Stimulated activated effector memory CD8-positive, alpha-beta T cell treated with anti-CD3 and anti-CD28 coated beads, Interleukin-12 subunit alpha, Interleukin-12 subunit beta, amount 100 ng/mL, for 72 hours (primary cell): ENCODE data around the gene SLC25A45.

Source experiments
- ATAC-seq: fragments of 150-1000 bp; cut with Tn5 transposase; 2 replicates; pipeline ENCODE4 v1.10.0; 2021
- DNase-seq, 2 donors: peaks; one replicate each; pipeline ENCODE4 v3.0.0; 2021 to 2022; ENCODE audit warnings: low spot score in 2 of 2
- H3K27ac Mint-ChIP-seq: one replicate; pipeline ENCODE4 v1.8.0; 2022; ENCODE audit warnings: mild to moderate bottlenecking, mixed read lengths
- H3K36me3 Mint-ChIP-seq: one replicate; pipeline ENCODE4 v1.8.0; 2022; ENCODE audit warnings: mild to moderate bottlenecking, mixed read lengths
- H3K4me1 Mint-ChIP-seq: one replicate; pipeline ENCODE4 v1.8.0; 2022; ENCODE audit warnings: mixed read lengths
- H3K4me3 Mint-ChIP-seq: one replicate; pipeline ENCODE4 v1.8.0; 2022; ENCODE audit warnings: mild to moderate bottlenecking, mixed read lengths
- H3K9me3 Mint-ChIP-seq: one replicate; pipeline ENCODE4 v1.8.0; 2022; ENCODE audit warnings: mixed read lengths

Gene SLC25A45

DNA sequence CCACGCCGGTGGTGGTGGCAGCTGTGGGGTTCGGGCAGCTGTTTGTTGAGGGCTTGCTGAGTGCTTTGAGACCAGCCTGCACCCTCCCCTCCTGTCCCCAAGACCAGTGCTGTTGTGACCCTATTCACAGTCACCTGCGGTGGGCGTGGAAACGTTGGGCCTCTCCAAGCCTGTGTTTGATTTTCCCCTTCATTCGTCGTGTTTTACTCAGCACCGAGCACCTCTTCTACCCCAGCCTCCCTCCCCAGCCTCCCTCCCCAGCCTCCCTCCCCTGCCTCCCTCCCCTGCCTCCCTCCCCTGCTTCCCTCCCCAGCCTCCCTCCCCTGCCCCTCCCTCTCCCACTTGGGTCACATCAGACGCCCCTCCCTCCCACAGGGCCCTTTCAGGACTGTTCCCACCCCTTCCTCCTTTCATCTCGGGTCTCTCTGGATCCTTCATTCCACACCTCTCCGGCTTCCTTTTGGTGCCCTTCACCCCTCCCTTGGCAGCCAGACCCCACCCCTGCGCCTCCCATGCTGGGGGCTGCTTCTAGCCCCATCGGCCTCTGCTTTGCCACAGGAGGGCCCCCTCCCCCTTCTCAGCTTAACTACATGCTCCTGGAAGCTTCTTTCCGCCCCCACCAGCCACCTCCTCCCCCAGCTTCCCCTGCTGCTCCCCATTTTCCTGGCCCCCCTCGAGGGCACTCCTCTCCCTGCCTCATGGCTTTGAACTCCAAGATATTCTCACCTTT lies 18.8 kb upstream of the SLC25A45 start:
- Mint-ChIP-seq H3K4me1 (peaks cover 14% of the 10 kb centered on the region), H3K4me3 (no peak overlapping the region), H3K36me3 (peaks cover 92% of the 10 kb centered on the region), H3K9me3 (no peaks in the 10 kb centered on the region), H3K27ac (peak overlapping the region; percentile 65)
- ATAC-seq (no peak), DNase-seq (no peak)

DNA sequence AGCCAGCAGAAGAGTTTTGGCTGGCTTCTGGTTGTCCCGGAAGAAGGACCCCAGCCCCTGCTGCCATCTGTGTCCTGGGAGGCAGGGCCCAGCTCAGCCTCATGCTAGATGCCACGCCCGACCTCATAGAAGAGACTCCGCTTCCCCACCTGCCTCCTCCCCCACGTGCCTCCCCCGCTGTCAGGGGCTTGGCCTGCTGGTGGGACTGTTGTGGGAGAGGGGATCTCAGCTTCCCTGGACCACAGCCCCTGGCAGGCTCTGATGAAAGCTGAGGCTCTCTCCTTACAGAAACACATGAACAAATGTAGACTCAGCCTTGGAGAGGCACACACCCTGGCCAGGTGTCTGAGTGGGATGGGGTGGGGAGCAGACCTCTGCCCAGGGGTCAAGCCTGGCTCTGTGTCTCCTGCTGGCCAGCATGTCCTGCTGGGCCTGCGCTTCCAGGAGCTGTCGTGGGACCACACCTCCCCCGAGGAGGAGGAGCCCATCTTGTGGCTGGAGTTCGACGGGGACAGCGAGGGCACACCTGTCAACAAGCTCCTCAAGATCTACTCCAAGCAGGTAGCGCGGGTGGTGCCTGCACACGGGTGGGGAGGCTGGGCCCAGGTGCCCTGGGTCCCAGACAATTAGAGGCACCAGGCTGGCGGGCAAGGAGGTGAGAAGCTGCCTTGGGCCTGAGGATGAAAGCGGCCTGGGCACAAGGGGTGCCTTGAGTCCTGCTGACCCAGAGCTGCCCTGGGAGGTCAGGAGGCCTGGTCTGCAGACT lies 18.0 kb upstream of the SLC25A45 start:
- H3K9me3 Mint-ChIP-seq, result no peaks in the 10 kb centered on the region
- DNase-seq (no peak), ATAC-seq (no peak)
- H3K4me1 Mint-ChIP-seq, result peaks cover 19% of the 10 kb centered on the region
- peak overlapping the region; percentile 52 for H3K27ac Mint-ChIP-seq
- H3K4me3 Mint-ChIP-seq, result no peak overlapping the region
- peaks cover 89% of the 10 kb centered on the region for H3K36me3 Mint-ChIP-seq

DNA sequence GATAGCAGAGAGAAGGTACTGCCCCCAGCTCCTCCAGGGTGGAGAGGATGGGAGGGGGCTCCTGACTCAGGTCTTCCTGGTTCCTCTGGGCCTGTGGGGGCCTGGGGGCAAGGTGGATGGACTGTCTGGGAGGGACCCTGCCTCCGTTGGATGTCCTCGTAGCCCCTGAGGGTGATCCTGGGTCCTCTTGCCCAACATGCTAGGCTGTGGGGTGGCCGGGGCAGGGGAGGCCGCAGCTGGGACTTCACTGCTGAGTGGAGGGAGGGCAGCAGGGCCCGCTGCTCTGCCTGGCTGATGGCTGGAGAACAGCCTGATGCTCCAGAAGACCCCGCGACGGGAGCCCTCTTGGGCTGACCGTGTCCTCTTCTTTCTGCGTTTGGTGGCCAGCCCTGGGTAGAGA lies 17.4 kb upstream of the SLC25A45 start:
- Mint-ChIP-seq H3K27ac (peak overlapping the region; percentile 74), H3K36me3 (peaks cover 85% of the 10 kb centered on the region), H3K9me3 (no peaks in the 10 kb centered on the region), H3K4me3 (no peak overlapping the region), H3K4me1 (peaks cover 19% of the 10 kb centered on the region)
- ATAC-seq (no peak), DNase-seq (no peak)

DNA sequence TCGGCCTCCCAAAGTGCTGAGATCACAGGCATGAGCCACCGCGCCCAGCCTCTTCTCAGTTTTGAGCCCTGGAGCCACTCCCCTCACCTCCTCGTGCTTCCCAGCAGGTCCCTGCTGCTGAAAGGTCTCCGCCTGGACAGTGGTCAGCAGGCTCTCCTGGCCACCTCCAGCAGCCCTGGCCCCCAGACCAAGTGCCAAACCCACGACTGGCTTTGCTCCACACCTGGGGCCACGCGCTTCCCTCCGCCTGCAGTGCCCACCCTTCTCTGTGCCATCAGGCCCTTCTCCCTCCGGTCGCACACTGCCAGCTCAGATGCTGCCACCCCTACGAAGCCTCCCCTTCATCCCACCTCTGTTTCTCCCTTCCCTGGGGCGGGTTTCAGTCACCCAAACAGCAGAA lies 16.8 kb upstream of the SLC25A45 start:
- ATAC-seq, result no peak
- no peaks in the 10 kb centered on the region for H3K9me3 Mint-ChIP-seq
- peaks cover 85% of the 10 kb centered on the region for H3K36me3 Mint-ChIP-seq
- peak overlapping the region; percentile 74 for H3K27ac Mint-ChIP-seq
- H3K4me3 Mint-ChIP-seq, result no peak overlapping the region
- H3K4me1 Mint-ChIP-seq, result peaks cover 19% of the 10 kb centered on the region
- no peak for DNase-seq

DNA sequence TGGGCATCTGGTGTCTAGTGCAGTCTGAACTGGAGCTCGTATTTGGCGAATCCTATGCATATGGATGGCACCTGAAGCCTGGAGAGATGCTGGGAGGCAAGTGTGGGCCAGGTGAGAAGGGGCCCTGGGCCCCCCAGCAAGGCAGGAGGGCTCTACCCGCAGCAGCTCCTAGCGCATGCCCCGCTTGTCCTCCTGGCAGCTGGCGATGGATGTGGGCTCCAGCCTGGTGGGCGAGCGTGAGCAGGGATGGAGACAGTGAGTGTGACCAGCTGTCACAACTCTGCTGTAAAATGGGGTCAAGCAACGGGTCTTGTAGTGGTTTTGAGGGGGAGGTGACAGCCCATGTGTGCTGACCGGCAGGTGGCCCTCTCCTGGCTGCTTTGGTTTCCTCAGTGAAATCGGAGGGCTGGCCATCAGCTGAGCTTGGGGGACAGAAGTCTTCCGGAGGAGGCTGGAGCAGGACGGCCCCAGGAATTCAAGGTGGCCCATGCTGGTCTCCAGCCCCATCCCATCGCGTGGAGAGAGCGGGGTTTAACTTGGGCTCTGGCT lies 16.0 kb upstream of the SLC25A45 start:
- ATAC-seq (no peak), DNase-seq (no peak)
- Mint-ChIP-seq H3K9me3 (no peaks in the 10 kb centered on the region), H3K4me1 (peaks cover 19% of the 10 kb centered on the region), H3K4me3 (no peak overlapping the region), H3K27ac (no peak overlapping the region), H3K36me3 (peaks cover 81% of the 10 kb centered on the region)

DNA sequence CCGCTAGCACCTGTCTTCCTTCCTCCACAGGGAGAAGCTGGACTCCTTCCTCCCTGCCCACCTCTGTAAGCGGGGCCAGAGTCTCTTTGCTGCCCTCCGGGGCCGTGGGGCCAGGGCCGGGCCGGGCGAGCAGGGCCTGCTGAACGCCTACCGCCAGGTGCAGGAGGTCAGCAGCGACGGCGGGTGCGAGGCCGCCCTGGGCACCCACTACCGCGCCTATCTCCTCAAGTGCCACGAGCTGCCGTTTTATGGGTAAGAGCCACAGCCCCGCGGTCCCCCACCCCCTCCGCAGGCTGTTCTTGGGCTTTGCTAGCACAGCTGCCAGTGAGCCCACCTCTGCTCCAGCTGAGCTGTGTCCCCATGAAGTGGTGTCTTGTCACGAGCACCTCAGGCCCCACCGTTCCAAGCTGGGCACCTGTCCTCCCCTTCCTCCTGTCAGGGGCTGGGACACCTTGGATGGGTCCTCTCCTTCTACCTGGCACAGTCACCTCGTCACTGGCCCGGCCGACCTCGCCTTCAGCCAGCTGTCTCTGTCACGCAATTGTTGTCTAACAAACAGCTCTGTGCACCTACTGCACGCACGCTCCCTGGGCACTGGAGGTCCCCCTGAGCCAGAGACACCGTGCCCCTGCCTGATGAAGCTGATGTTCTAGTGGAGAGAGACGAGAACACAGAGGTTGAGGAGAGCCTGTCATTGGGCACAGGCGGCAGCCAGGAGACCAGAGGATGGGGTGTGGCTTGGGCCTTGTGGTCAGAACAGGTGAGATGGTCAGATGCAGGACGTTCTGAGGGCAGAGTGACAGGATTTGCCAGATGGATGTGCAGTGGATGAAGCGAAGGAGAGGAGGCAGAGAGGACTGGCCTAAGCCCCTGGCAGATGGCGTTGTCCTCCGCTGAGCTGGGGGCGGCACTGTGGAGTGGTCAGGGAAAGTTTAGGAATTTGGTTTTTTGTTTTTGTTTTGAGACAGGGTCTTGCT lies 14.6 kb upstream of the SLC25A45 start:
- DNase-seq (no peak), ATAC-seq (no peak)
- peaks cover 69% of the 10 kb centered on the region for H3K36me3 Mint-ChIP-seq
- no peaks in the 10 kb centered on the region for H3K9me3 Mint-ChIP-seq
- no peak overlapping the region for H3K4me3 Mint-ChIP-seq
- H3K27ac Mint-ChIP-seq, result peak overlapping the region; percentile 75
- peaks cover 29% of the 10 kb centered on the region for H3K4me1 Mint-ChIP-seq

DNA sequence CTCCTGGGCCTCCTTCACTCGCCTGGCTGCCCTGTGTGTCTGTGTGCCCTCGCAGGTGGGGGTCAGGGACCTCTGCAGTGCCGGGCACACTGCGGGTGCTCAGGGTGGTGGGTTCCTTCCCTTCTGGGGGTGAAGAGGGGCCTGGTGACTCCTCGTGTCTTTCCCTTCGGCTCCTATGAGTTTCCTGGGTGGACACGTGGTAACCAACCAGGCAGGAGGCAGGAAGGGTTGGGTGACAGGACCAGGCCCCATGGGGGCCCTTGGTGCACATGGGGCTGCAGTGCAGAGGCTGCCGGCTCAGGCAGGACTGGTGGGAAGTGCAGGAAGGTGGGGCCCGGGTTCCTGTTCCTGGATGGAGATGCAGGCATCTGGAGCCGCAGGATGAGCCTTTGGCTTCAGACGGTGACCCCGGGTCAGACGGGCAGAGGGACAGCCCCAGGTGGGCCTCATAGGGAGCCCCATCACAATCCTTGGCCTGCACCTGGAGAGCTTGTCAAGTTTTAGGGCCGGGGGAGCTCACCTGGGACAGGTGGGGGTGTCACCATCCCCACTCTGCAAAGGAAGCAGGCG lies 13.6 kb upstream of the SLC25A45 start:
- no peaks in the 10 kb centered on the region for H3K9me3 Mint-ChIP-seq
- peak overlapping the region; percentile 52 for H3K27ac Mint-ChIP-seq
- no peak for ATAC-seq
- no peak overlapping the region for H3K4me3 Mint-ChIP-seq
- DNase-seq, result no peak
- H3K4me1 Mint-ChIP-seq, result peaks cover 35% of the 10 kb centered on the region
- peaks cover 71% of the 10 kb centered on the region for H3K36me3 Mint-ChIP-seq

DNA sequence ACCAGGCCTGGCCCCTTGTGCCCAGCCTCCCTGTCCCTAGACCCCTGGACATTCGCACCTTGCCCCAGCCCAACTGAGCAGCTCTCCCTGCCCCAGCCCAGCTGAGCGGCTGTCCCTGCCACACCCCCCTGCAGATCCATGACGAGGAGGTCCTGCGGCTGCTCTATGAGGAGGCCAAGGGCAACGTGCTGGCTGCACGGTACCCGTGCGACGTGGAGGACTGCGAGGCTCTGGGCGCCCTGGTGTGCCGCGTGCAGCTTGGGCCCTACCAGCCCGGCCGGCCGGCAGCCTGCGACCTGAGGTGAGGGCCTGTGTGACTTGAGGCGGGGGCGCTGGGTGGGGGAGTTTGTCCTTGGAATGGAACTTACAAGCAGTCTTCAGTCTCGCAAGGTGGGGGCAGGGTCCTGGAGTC lies 11.7 kb upstream of the SLC25A45 start:
- H3K36me3 Mint-ChIP-seq, result peaks cover 64% of the 10 kb centered on the region
- ATAC-seq (no peak), DNase-seq (no peak)
- H3K27ac Mint-ChIP-seq, result no peak overlapping the region
- peaks cover 54% of the 10 kb centered on the region for H3K4me1 Mint-ChIP-seq
- H3K4me3 Mint-ChIP-seq, result no peak overlapping the region
- no peaks in the 10 kb centered on the region for H3K9me3 Mint-ChIP-seq

DNA sequence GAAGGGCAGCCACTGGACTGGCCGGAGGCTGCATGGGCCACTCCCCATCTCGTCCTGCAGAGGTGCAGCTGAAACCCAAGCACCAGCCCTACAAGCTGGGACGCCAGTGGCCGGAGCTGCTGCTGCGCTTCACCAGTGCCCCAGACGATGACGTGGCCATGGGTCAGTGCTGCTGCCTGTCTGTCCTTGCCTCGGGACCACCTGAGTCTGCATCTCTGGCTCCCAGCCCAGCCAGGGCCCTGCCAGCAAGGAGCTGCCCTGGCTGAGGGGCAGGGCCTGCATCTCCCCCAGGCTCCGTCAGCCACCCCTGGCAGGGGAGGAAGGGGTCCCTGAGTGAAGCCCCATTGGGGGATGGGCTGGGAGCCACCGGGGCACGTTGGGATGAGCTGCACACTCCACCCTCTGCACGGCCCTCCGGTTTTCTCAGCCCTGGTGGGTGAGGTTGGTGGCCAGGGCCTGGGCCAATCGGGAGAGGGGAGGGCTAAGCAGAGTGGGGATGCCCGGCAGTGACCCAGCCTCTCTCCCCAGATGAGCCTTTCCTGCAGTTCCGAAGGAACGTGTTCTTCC lies 11.2 kb upstream of the SLC25A45 start:
- DNase-seq, result no peak
- ATAC-seq, result no peak
- Mint-ChIP-seq H3K4me3 (no peak overlapping the region), H3K27ac (no peak overlapping the region), H3K4me1 (peaks cover 58% of the 10 kb centered on the region), H3K36me3 (peaks cover 64% of the 10 kb centered on the region), H3K9me3 (no peaks in the 10 kb centered on the region)

DNA sequence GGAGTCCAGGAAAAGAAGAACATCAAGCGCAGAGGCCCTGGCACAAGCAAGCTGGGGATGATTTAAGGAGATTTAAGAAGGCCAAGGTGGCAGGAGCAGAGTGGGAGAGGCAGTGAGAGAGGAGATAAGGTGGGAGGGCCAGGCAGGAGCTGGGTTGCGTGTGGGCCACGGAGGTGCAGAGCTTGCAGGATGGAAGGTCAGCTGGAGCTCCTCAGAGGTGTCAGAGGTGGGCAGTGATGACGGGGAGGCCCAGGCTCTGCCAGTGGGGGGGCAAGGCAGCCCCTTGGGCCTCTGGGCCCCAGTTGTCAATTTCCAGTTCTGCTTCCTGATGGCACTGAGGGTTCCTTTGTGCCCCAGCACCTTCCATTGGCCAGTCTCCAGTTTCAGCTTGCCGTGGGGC lies 10.5 kb upstream of the SLC25A45 start:
- Mint-ChIP-seq H3K9me3 (no peaks in the 10 kb centered on the region), H3K27ac (peak overlapping the region; percentile 86), H3K36me3 (peaks cover 64% of the 10 kb centered on the region), H3K4me1 (peaks cover 60% of the 10 kb centered on the region), H3K4me3 (no peak overlapping the region)
- DNase-seq (no peak), ATAC-seq (no peak)

DNA sequence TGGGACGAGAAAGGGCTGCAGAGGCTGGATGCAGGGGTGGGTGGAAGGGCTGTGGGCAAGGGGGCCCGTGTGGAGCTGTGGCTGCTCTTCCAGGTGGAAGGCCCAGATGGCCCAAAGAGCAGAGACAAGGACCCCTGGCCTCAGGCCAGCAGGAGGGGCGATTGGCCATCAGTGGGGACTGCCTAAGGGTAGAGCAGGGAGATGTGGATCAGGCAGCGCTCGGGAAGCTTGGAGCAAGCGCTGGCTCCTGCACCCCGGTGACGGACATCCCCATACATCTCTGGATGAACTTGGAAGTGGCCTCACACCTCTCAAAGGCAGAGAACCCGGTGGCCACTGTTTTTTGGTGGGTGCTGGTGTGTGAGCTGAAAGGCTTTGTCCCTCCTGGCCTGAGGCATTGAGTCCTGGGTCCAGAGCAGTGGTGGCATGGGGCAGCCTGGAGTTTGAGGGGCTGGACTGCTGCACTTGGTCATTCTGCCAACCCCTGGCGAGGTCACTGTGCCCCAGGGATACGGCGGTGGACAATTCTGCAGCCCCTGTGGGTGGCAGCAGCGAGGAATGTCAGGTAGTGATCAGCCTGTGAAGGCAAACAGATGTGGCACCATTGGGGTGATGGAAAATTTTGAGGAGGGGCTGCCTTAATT lies 9.9 kb upstream of the SLC25A45 start:
- DNase-seq (no peak), ATAC-seq (no peak)
- Mint-ChIP-seq H3K4me3 (no peak overlapping the region), H3K27ac (peak overlapping the region; percentile 86), H3K9me3 (no peaks in the 10 kb centered on the region), H3K36me3 (peaks cover 64% of the 10 kb centered on the region), H3K4me1 (peaks cover 62% of the 10 kb centered on the region)

DNA sequence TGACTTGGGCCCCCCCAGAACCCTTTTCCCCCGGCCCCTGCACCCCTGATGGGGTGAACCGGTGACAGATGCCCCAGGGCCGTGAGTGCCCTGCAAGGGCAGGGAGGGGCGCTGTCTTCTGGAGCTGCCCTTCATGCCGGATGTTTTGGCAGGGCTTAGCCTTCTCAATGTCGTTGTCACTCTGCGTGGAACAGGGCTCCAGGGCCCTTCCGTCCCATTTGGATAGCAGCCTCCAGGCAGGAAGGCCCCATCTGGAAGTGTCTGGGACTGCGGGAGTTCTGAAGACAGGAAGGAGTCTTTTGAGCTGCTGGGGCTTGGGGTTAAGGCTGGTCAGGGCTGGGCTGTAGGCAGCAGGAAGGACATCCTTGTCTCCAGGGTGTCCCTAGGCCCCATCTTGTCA lies 8.6 kb upstream of the SLC25A45 start:
- H3K9me3 Mint-ChIP-seq, result no peaks in the 10 kb centered on the region
- H3K4me1 Mint-ChIP-seq, result peaks cover 59% of the 10 kb centered on the region
- DNase-seq (no peak), ATAC-seq (no peak)
- H3K4me3 Mint-ChIP-seq, result peak overlapping the region; percentile 11
- peak overlapping the region; percentile 86 for H3K27ac Mint-ChIP-seq
- peaks cover 58% of the 10 kb centered on the region for H3K36me3 Mint-ChIP-seq

DNA sequence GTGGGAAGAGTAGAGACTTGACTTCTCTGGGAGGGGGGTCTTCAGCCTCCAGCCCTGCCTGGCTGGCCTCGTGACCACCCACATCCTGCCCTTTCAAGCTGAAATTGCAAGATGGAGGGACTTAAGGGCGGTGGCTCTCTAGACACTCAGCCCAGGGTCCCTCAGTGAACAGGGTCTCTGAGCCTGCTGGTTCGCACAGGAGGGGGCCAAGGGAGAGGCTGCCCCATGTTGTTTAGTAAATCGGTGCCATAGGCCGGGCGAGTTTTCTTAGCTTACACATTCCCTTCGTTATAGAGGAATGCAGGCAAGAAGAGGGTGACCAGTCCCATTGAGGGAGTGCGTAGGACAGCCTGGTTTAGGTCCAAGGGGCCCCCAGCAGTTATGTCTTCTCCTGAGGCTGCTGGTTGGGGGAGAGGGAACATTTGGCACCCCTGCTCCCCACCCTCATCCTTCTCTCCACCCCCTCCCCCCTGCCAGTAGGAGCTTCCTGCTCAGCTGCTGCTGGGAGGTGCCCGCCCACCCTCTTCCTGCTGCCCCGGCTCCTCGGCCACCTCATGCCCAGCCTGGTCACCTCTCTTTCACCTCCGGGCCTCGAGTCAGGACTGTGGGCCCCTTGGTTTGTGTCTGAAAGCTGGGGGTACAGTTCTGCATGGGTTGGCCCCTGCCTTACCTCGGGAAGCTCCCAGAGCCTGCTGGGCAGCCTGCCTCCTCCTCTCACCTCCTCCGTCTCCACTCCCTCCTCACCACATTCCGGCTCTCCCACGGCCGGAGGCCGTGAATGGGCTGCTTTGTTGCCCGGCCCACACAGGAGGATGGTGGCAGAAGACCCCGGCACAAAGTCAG lies 7.9 kb upstream of the SLC25A45 start:
- no peaks in the 10 kb centered on the region for H3K9me3 Mint-ChIP-seq
- H3K27ac Mint-ChIP-seq, result peak overlapping the region; percentile 86
- DNase-seq, result no peak
- peaks cover 57% of the 10 kb centered on the region for H3K36me3 Mint-ChIP-seq
- peaks cover 61% of the 10 kb centered on the region for H3K4me1 Mint-ChIP-seq
- no peak for ATAC-seq
- peak overlapping the region; percentile 11 for H3K4me3 Mint-ChIP-seq
